Cardiac muscle cell (in vitro differentiated cells and primary cell): ENCODE data around the gene DYSF. TPM values are rescaled to one million over a fixed set of nuclear protein-coding genes. Genes with fewer than 3 reads are reported as not detected.

Experiments
- DNase-seq, 2 donors: peaks; one replicate each; pipeline versions ENCODE4 v3.0.0 to v3.0.0-alpha.2; 2010 to 2017; ENCODE audit warnings: low read depth in 1 of 2, low spot score in 1 of 2
- H3K27ac ChIP-seq: fragments of 200-600 bp; sonication (generic); 2 replicates; pipeline ENCODE4 v1.5.1; 2016
- H3K27me3 ChIP-seq: fragments of 200-600 bp; sonication (generic); 2 replicates; pipeline ENCODE4 v1.6.0; 2016; ENCODE audit warnings: control low read depth
- H3K36me3 ChIP-seq: fragments of 200-600 bp; sonication (generic); 2 replicates; pipeline ENCODE4 v1.5.1; 2016; ENCODE audit warnings: control low read depth
- H3K4me1 ChIP-seq: fragments of 200-600 bp; sonication (generic); 2 replicates; pipeline ENCODE4 v1.8.1; 2017; ENCODE audit warnings: low read depth, mild to moderate bottlenecking, mixed run types
- H3K4me3 ChIP-seq: fragments of 200-600 bp; sonication (generic); 2 replicates; pipeline ENCODE4 v1.5.1; 2016; ENCODE audit warnings: mild to moderate bottlenecking
- H3K9me3 ChIP-seq: fragments of 200-600 bp; sonication (generic); 2 replicates; pipeline ENCODE4 v1.5.1; 2017; ENCODE audit warnings: low read depth, mild to moderate bottlenecking, control low read depth
- CTCF ChIP-seq: IDR thresholded peaks from 2 replicates; pipeline ENCODE4 v1.5.1; 2012; ENCODE audit warnings: low read depth, mild to moderate bottlenecking, low read length
- polyA plus RNA-seq: library from polyadenylated mRNA; unstranded; fragments of >200 nt; fragmentation: Nextera tagmentation; extraction: Ambion mirVana; gene quantifications from 2 replicates; pipeline ENCODE4 v1.2.1, GENCODE V29; 2016
- total RNA-seq: library from RNA; depleted of rRNA; stranded (reverse); fragments of >200 nt; gene quantifications from 2 replicates; pipeline ENCODE4 v1.2.3, GENCODE V29; 2016

The DYSF gene
- total and polyA plus RNA-seq, 2 experiments from 2014 or later, result 34.6 to 57.4 TPM

- H3K36me3 ChIP-seq, result no peaks in the 10 kb centered on the region
- no peaks in the 10 kb centered on the region for H3K27me3 ChIP-seq
- no peak overlapping the region for H3K4me3 ChIP-seq
- peaks cover 41% of the 10 kb centered on the region for H3K4me1 ChIP-seq
- H3K27ac ChIP-seq, result no peak overlapping the region
- H3K9me3 ChIP-seq, result no peaks in the 10 kb centered on the region
- DNase-seq, result no peak
- TF ChIP-seq CTCF, result no peak
These were observed 267.4 kb downstream of the DYSF start for GRCh38 chr2:71720596-71721361.

- peaks cover 35% of the 10 kb centered on the region for H3K4me1 ChIP-seq
- DNase-seq, result peak in 1 of 2 donors; percentile 25
- H3K36me3 ChIP-seq, result no peaks in the 10 kb centered on the region
- no peaks in the 10 kb centered on the region for H3K27me3 ChIP-seq
- H3K4me3 ChIP-seq, result no peak overlapping the region
- no peak for TF ChIP-seq CTCF
- no peaks in the 10 kb centered on the region for H3K9me3 ChIP-seq
- H3K27ac ChIP-seq, result no peak overlapping the region
These were observed 268.0 kb downstream of the DYSF start for GRCh38 chr2:71721362-71721665.

GRCh38 chr2:71721669-71722068 lies 268.3 kb downstream of the DYSF start:
- no peak overlapping the region for H3K4me3 ChIP-seq
- H3K4me1 ChIP-seq, result peaks cover 32% of the 10 kb centered on the region
- TF ChIP-seq CTCF, result no peak
- no peak for DNase-seq
- H3K9me3 ChIP-seq, result no peaks in the 10 kb centered on the region
- no peak overlapping the region for H3K27ac ChIP-seq
- no peaks in the 10 kb centered on the region for H3K27me3 ChIP-seq
- H3K36me3 ChIP-seq, result no peaks in the 10 kb centered on the region

- TF ChIP-seq CTCF, result no peak
These were observed 268.9 kb downstream of the DYSF start for GRCh38 chr2:71722286-71722685.

GRCh38 chr2:71724793-71725192 lies 271.4 kb downstream of the DYSF start:
- no peak for DNase-seq
- H3K4me1 ChIP-seq, result peaks cover 14% of the 10 kb centered on the region

More at GRCh38 chr2:71722286-71722685, 268.9 kb downstream of the DYSF start:
- DNase-seq, result no peak
- Histone ChIP-seq H3K36me3 (no peaks in the 10 kb centered on the region), H3K4me3 (no peak overlapping the region), H3K4me1 (peaks cover 29% of the 10 kb centered on the region), H3K27ac (no peak overlapping the region), H3K27me3 (no peaks in the 10 kb centered on the region), H3K9me3 (no peaks in the 10 kb centered on the region)

More at GRCh38 chr2:71724793-71725192, 271.4 kb downstream of the DYSF start:
- H3K36me3 ChIP-seq, result no peaks in the 10 kb centered on the region
- H3K4me3 ChIP-seq, result no peak overlapping the region
- H3K9me3 ChIP-seq, result no peaks in the 10 kb centered on the region
- H3K27me3 ChIP-seq, result no peaks in the 10 kb centered on the region
- TF ChIP-seq CTCF, result no peak
- no peak overlapping the region for H3K27ac ChIP-seq
